H1 (cell line): ENCODE measurements around the gene ASPG. TPM values are rescaled to one million over a fixed set of nuclear protein-coding genes. Genes with fewer than 3 reads are reported as not detected.

Experiments used
- CTCF ChIA-PET: fragments of 300-600 bp; sonication (Branson Sonifier 250); formaldehyde crosslinking; loops from one replicate; lab custom pipeline; 2021; ENCODE audit not compliant: partially characterized antibody; lab: Charles Lee
- POLR2A ChIA-PET: fragments of 300-600 bp; sonication (Branson Sonifier 250); formaldehyde crosslinking; loops from one replicate; lab custom pipeline; 2021; ENCODE audit warnings: inconsistent platforms; ENCODE audit not compliant: partially characterized antibody; lab: Charles Lee
- DNase-seq, 2 experiments: peaks; one replicate each; pipeline versions ENCODE4 v3.0.0 to v3.0.0-alpha.2; 2010 to 2022; ENCODE audit warnings: low spot score in 2 of 2, low read depth in 1 of 2, mixed read lengths in 1 of 2
- FAIRE-seq: peaks from 2 replicates; lab custom pipeline; 2011; peaks lifted over from hg19 to GRCh38; lab: Jason Lieb, UNC
- H2AFZ ChIP-seq: 2 replicates; pipeline ENCODE4 v1.8.1; 2012; ENCODE audit warnings: low read length, inconsistent platforms
- H2AK5ac ChIP-seq: 2 replicates; pipeline ENCODE4 v1.6.1; 2013; ENCODE audit warnings: low read depth, low read length
- H2BK120ac ChIP-seq: replicated peaks from 2 replicates; pipeline ENCODE3; 2013; ENCODE audit warnings: low read depth, low read length, inconsistent platforms
- H2BK12ac ChIP-seq: 2 replicates; pipeline ENCODE4 v1.6.1; 2013; ENCODE audit warnings: low read depth, low read length
- H2BK15ac ChIP-seq: 2 replicates; pipeline ENCODE4 v1.6.1; 2013; ENCODE audit warnings: low read length
- H2BK20ac ChIP-seq: 2 replicates; pipeline ENCODE4 v1.6.1; 2013; ENCODE audit warnings: low read length
- H2BK5ac ChIP-seq: 2 replicates; pipeline ENCODE4 v1.6.1; 2013; ENCODE audit warnings: low read depth, low read length
- H3K14ac ChIP-seq: 2 replicates; pipeline ENCODE4 v1.6.1; 2013; ENCODE audit warnings: inconsistent platforms; ENCODE audit not compliant: insufficient read length
- H3K18ac ChIP-seq: 2 replicates; pipeline ENCODE4 v1.6.1; 2013; ENCODE audit warnings: low read length; ENCODE audit errors: extremely low read depth
- H3K23ac ChIP-seq: 2 replicates; pipeline ENCODE4 v1.6.1; 2013; ENCODE audit warnings: inconsistent platforms; ENCODE audit not compliant: insufficient read length
- H3K23me2 ChIP-seq: 2 replicates; pipeline ENCODE4 v1.6.1; 2013; ENCODE audit warnings: low read depth, low read length
- H3K27ac ChIP-seq: 2 replicates; pipeline ENCODE4 v1.6.1; 2011; ENCODE audit warnings: low read depth, low read length, inconsistent platforms
- H3K27me3 ChIP-seq, 4 experiments: replicated peaks in 1 of 4; 1 replicate in 1 of 4; 2 replicates in 3 of 4; pipeline versions ENCODE4 v1.6.1 to v1.8.1; 2011 to 2013; ENCODE audit warnings: low read length in 3 of 4, mild to moderate bottlenecking in 3 of 4, inconsistent platforms in 2 of 4, mixed read lengths in 2 of 4, moderate library complexity in 1 of 4; ENCODE audit not compliant: control insufficient read depth in 3 of 4, insufficient read depth in 3 of 4; ENCODE audit errors: extremely low read depth in 1 of 4
- H3K36me3 ChIP-seq, 4 experiments: 2 replicates each; pipeline versions ENCODE4 v1.6.1 to v1.8.1; 2011 to 2013; ENCODE audit warnings: mild to moderate bottlenecking in 4 of 4, low read length in 3 of 4, moderate library complexity in 2 of 4, control low read depth in 1 of 4, inconsistent platforms in 1 of 4; ENCODE audit not compliant: insufficient read depth in 4 of 4, control insufficient read depth in 2 of 4
- H3K4ac ChIP-seq: replicated peaks from 2 replicates; pipeline ENCODE3; 2013; ENCODE audit warnings: low read length, low read depth, mixed read lengths, inconsistent platforms; ENCODE audit not compliant: insufficient read length
- H3K4me1 ChIP-seq, 4 experiments: replicated peaks in 1 of 4; 1 replicate in 1 of 4; 2 replicates in 3 of 4; pipeline versions ENCODE4 v1.6.1 to v1.8.1; 2011 to 2013; ENCODE audit warnings: low read length in 3 of 4, inconsistent platforms in 2 of 4, mixed read lengths in 1 of 4; ENCODE audit not compliant: insufficient read depth in 4 of 4, control insufficient read depth in 3 of 4
- H3K4me2 ChIP-seq, 2 experiments: 2 replicates each; pipeline versions ENCODE4 v1.6.1 to v1.8.1; 2011 to 2013; ENCODE audit warnings: low read depth in 2 of 2, low read length in 2 of 2, control low read depth in 1 of 2, inconsistent platforms in 1 of 2, mild to moderate bottlenecking in 1 of 2; ENCODE audit not compliant: insufficient read depth in 1 of 2
- H3K4me3 ChIP-seq, 4 experiments: fragments of 200-600, 300-600 bp in 1 of 4; sonication (generic), shearing (Covaris generic), sonication (Bioruptor Twin) in 1 of 4; 2 replicates each; pipeline versions ENCODE4 v1.5.1 to v1.8.1; 2011 to 2016; ENCODE audit warnings: low read length in 4 of 4, low read depth in 3 of 4, control low read depth in 2 of 4, inconsistent platforms in 2 of 4, mild to moderate bottlenecking in 2 of 4, mixed read lengths in 1 of 4, moderate library complexity in 1 of 4; ENCODE audit not compliant: insufficient read depth in 2 of 4; ENCODE audit errors: extremely low read depth in 1 of 4
- H3K56ac ChIP-seq: replicated peaks from 2 replicates; pipeline ENCODE3; 2013; ENCODE audit warnings: low read depth, mild to moderate bottlenecking, mixed read lengths, low read length, inconsistent platforms; ENCODE audit not compliant: insufficient read length
- H3K79me1 ChIP-seq: 2 replicates; pipeline ENCODE4 v1.6.1; 2013; ENCODE audit warnings: low read depth, low read length, control low read depth
- H3K79me2 ChIP-seq, 2 experiments: 2 replicates each; pipeline versions ENCODE4 v1.6.1 to v1.8.1; 2012 to 2013; ENCODE audit warnings: low read length in 2 of 2, mild to moderate bottlenecking in 2 of 2, inconsistent platforms in 1 of 2; ENCODE audit not compliant: insufficient read depth in 2 of 2, control insufficient read depth in 1 of 2
- H3K9ac ChIP-seq, 4 experiments: replicated peaks in 1 of 4; 1 replicate in 1 of 4; 2 replicates in 3 of 4; pipeline versions ENCODE4 v1.6.1 to v1.8.1; 2011 to 2013; ENCODE audit warnings: low read depth in 3 of 4, low read length in 3 of 4, control low read depth in 2 of 4, mild to moderate bottlenecking in 2 of 4, moderate library complexity in 2 of 4, inconsistent platforms in 1 of 4; ENCODE audit errors: extremely low read depth in 1 of 4
- H3K9me3 ChIP-seq, 2 experiments: 2 replicates each; pipeline versions ENCODE4 v1.6.1 to v1.8.1; 2012 to 2013; ENCODE audit warnings: mild to moderate bottlenecking in 2 of 2, moderate library complexity in 2 of 2, control low read depth in 1 of 2, inconsistent platforms in 1 of 2, low read depth in 1 of 2, low read length in 1 of 2, mixed read lengths in 1 of 2; ENCODE audit not compliant: insufficient read depth in 2 of 2
- H4K20me1 ChIP-seq, 2 experiments: replicated peaks in 1 of 2; 2 replicates each; pipeline versions ENCODE3 to v1.8.1; 2011 to 2013; ENCODE audit warnings: inconsistent platforms in 2 of 2, low read length in 2 of 2, mild to moderate bottlenecking in 1 of 2; ENCODE audit not compliant: insufficient read depth in 2 of 2, control insufficient read depth in 1 of 2
- H4K5ac ChIP-seq: 2 replicates; pipeline ENCODE4 v1.6.1; 2013; ENCODE audit warnings: low read length, low read depth, mixed read lengths, inconsistent platforms; ENCODE audit not compliant: insufficient read length
- H4K8ac ChIP-seq: 2 replicates; pipeline ENCODE4 v1.8.0; 2013; ENCODE audit warnings: mild to moderate bottlenecking, moderate library complexity, low read length, inconsistent platforms; ENCODE audit not compliant: insufficient read depth; ENCODE audit errors: extremely low read depth
- H4K91ac ChIP-seq: replicated peaks from 2 replicates; pipeline ENCODE3; 2013; ENCODE audit warnings: low read length, mixed read lengths, inconsistent platforms; ENCODE audit not compliant: insufficient read length
- BRCA1 ChIP-seq: IDR thresholded peaks from 2 replicates; pipeline ENCODE4 v1.6.1; 2012; ENCODE audit warnings: low read depth, low read length, improper control_type of control experiment
- EP300 ChIP-seq, 2 experiments: IDR thresholded peaks; 1 replicate in 1 of 2; 2 replicates in 1 of 2; pipeline ENCODE4 v1.6.1; 2011 to 2012; ENCODE audit warnings: low read depth in 2 of 2, low read length in 2 of 2, mild to moderate bottlenecking in 2 of 2, borderline replicate concordance in 1 of 2, inconsistent platforms in 1 of 2, moderate library complexity in 1 of 2
- GTF2F1 ChIP-seq: IDR thresholded peaks from 2 replicates; pipeline ENCODE4 v1.6.1; 2012; ENCODE audit warnings: low read depth, low read length, improper control_type of control experiment, borderline replicate concordance
- JUN ChIP-seq: IDR thresholded peaks from 2 replicates; pipeline ENCODE4 v1.6.1; 2011; ENCODE audit warnings: low read depth, mild to moderate bottlenecking, improper control_type of control experiment, low read length
- KDM1A ChIP-seq: fragments of 200-600, 300-600 bp; sonication (generic); IDR thresholded peaks from 2 replicates; pipeline ENCODE4 v1.7.1; 2016; ENCODE audit warnings: mild to moderate bottlenecking, low read length, borderline replicate concordance
- NRF1 ChIP-seq: IDR thresholded peaks from 2 replicates; pipeline ENCODE4 v1.6.1; 2011; ENCODE audit warnings: mild to moderate bottlenecking, low read depth, low read length, improper control_type of control experiment
- POU5F1 ChIP-seq: IDR thresholded peaks from 2 replicates; pipeline ENCODE4 v1.6.1; 2011; ENCODE audit warnings: low read depth, mild to moderate bottlenecking, low read length, moderate library complexity
- RFX5 ChIP-seq: IDR thresholded peaks from 2 replicates; pipeline ENCODE4 v1.6.1; 2011; ENCODE audit warnings: low read depth, low read length, improper control_type of control experiment, borderline replicate concordance
- SRF ChIP-seq: IDR thresholded peaks from 2 replicates; pipeline ENCODE4 v1.6.1; 2011; ENCODE audit warnings: mild to moderate bottlenecking, low read depth, low read length, moderate library complexity
- TAF1 ChIP-seq: IDR thresholded peaks from 2 replicates; pipeline ENCODE4 v1.6.1; 2011; ENCODE audit warnings: mild to moderate bottlenecking, low read depth, low read length
- TAF7 ChIP-seq: optimal IDR thresholded peaks from 2 replicates; pipeline ENCODE3; 2011; ENCODE audit warnings: low read depth, mild to moderate bottlenecking, inconsistent platforms, low read length, moderate library complexity, borderline replicate concordance
- TBP ChIP-seq: IDR thresholded peaks from 2 replicates; pipeline ENCODE4 v1.6.1; 2011; ENCODE audit warnings: low read depth, low read length, improper control_type of control experiment
- TEAD4 ChIP-seq: IDR thresholded peaks from 2 replicates; pipeline ENCODE4 v1.6.1; 2012; ENCODE audit warnings: low read depth, low read length, inconsistent platforms, mixed read lengths
- WGBS, 2 experiments: shearing (Covaris generic) in 1 of 2; methylation state at CpG; one replicate each; pipeline versions ENCODE4 v1.1.6 to v1.1.7; 2013 to 2015; ENCODE audit warnings: low lambda C conversion rate in 2 of 2, mixed read lengths in 2 of 2, inconsistent platforms in 1 of 2, low coverage in 1 of 2, missing lambda C conversion rate in 1 of 2; ENCODE audit not compliant: insufficient replicate concordance in 2 of 2, insufficient coverage in 1 of 2, insufficient read length in 1 of 2; ENCODE audit errors: extremely low coverage in 1 of 2, missing lambda C conversion rate in 1 of 2; 5-methylcytosine and 5-hydroxymethylcytosine counted together
- polyA plus RNA-seq, 7 experiments: library from polyadenylated mRNA; depleted of rRNA in 3 of 7; stranded (reverse) in 5 of 7; unstranded in 2 of 7; fragments of >200 nt in 5 of 7; fragments of 200-250 nt in 2 of 7; gene quantifications; 1 replicate in 5 of 7; 2 replicates in 1 of 7; 4 replicates in 1 of 7; pipeline versions ENCODE4 v1.2.1 to v1.2.3, GENCODE V29; 2011 to 2013; ENCODE audit warnings: missing spikeins in 2 of 7, mixed read lengths in 2 of 7
- total RNA-seq: library from RNA; stranded (reverse); fragmentation: NEBNext Ultra II Directional; extraction: Animal tissue kit (Norgen Biotek cat#: 25700); gene quantifications from 2 replicates; pipeline ENCODE4 v1.2.1, GENCODE V29; 2021

ASPG gene
- total and polyA plus RNA-seq, 2 of the 8 experiments (the other 6 are each of a cell fraction or from before 2014, with no cell fraction given) = 0.34 to 0.59 TPM

- Histone ChIP-seq H4K8ac (no peak overlapping the region; the same call in 1 of the 2 replicates), H2BK12ac (no peak overlapping the region), H3K56ac (no peak overlapping the region), H2BK20ac (no peak overlapping the region), H4K91ac (no peak overlapping the region), H2BK5ac (no peak overlapping the region), H2BK120ac (no peak overlapping the region), H3K4me1 (peaks cover 0 to 13% (median 7%) of the 10 kb centered on the region in 4 experiments; a peak in 6 of 7 replicates), H3K79me1 (no peaks in the 10 kb centered on the region), H2BK15ac (no peak overlapping the region), H3K79me2 (no peaks in the 10 kb centered on the region), H4K20me1 (peaks cover 0 to 4% of the 10 kb centered on the region in 2 experiments), H3K23ac (no peak overlapping the region), H3K9me3 (no peaks in the 10 kb centered on the region), H3K4me3 (no peak overlapping the region), H3K9ac (no peak overlapping the region), H2AFZ (no peak overlapping the region), H3K36me3 (no peaks in the 10 kb centered on the region; a peak in 1 of 8 replicates), H2AK5ac (no peak overlapping the region), H3K14ac (no peak overlapping the region), H4K5ac (no peak overlapping the region), H3K4ac (no peak overlapping the region), H3K27ac (no peak overlapping the region), H3K4me2 (no peak overlapping the region), H3K27me3 (peaks cover 17 to 33% (median 28%) of the 10 kb centered on the region in 4 experiments), H3K18ac (no peak overlapping the region), H3K23me2 (peaks cover 12% of the 10 kb centered on the region; the same call in 1 of the 2 replicates)
- no peak for FAIRE-seq
- DNase-seq = peak in 1 of 2 experiments; percentile 45
- ChIA-PET CTCF (interaction anchor here (1.1 to 2.6 kb wide), 6 partner anchors 10 to 360 kb away, joined by 3 to 9 read pairs (median 6); no protein-coding TSS in a partner anchor), POLR2A (interaction anchor here (1.1 kb wide), 1 partner anchor 15 kb away, joined by 3 read pairs; no protein-coding TSS in a partner anchor)
- WGBS, 2 experiments = 87% methylated on average over 18 of the region's 23 CpGs; no CpG with 5 or more reads in 1 of the 2 experiments
- TF ChIP-seq TAF1 (no peak), GTF2F1 (no peak), TBP (no peak), RFX5 (no peak), EP300 (IDR thresholded peaks at IDR 0.05; ENCODE audit: borderline replicate concordance in 1 of 2, low read depth in 2 of 2, low read length in 2 of 2) (no peak), TAF7 (no peak), POU5F1 (no peak), JUN (no peak), SRF (no peak), TEAD4 (no peak), BRCA1 (no peak), NRF1 (no peak), KDM1A (no peak)
These were observed 28.3 kb downstream of the ASPG start for GRCh38 chr14:104113631-104114420.
